Stimulated activated CD8-positive, alpha-beta memory T cell treated with anti-CD3 and anti-CD28 coated beads, Interleukin-4, amount 100 ng/mL, for 4 hours (primary cell): Measurements from ENCODE around the gene S100A13.
"Not testable (repeated sequence)": the region's sequence is repeated elsewhere in the genome, so short reads cannot be mapped to it uniquely, and the experiment has no call there.

Experiments
- DNase-seq, 2 donors: peaks; one replicate each; pipeline ENCODE4 v3.0.0-alpha.2; 2020; ENCODE audit warnings: low read depth in 2 of 2, low spot score in 1 of 2

Gene S100A13

DNA sequence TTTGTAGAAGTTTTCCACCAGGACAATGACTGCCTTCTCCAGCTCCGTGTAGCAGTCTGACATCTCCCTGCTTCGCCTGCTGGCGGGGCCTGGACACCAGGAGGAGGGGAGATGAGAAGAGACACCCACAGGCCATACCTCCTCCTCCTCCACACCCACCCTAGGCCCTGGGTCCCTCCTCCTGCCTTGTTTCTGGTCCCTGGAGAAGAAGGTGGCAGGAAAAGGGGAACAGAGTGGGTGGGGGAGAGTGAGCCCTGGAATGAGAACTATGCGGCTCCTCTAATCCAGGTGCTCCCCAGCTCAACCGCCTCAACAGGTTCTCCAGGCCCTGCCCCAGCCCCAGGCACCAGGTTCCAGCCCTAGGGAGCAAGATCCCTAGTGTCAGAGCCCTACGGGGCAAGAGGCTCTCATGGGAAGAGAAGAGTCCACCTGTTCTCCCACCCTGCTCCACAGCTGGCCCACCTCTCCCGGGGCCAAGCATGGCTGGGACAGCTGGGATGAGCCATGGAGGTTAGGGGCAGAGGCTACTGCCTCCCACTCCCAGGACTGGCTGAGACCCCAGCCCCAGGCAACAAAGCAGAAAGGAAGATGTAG is 19.1 kb downstream of the S100A13 start:
- DNase-seq, result no peak

DNA sequence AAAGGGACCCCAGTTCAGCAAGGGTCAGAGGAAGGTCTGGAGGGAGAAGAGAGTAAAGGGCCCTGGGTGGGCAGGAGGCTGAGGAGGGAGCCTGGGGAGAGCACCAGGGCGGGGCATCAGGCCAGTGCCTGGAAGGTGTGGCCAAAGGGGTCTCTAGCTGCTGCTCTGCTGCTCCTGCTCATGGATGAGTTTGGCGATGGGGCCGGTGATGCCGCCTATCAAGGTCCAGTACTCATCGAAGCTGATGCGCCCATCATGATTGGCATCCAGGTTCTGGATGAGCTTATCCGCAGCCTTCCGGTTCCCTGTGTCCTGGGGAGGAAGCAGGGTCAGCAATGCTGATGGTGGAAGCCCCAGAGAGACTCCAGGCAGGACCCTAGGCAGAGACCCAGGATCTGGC is 19.9 kb downstream of the S100A13 start:
- DNase-seq, result no peak

DNA sequence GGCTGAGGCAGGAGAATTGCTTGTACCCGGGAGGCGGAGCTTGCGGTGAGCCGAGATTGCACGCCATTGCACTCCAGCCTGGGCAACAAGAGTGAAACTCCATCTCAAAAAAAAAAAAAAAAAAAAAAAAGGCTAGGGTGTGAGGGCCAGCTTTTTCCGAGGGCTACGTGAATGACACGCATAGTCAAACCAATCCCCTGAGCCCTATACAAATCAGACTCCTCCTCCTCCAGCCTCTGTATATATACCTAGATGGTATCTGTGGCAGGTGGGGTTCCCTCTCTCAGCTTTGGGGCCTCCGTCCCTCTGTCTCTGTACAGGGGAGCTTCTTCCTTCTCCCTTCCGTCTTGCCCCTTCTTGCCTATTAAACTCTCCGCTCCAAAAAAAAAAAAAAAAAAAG is 21.1 kb downstream of the S100A13 start:
- no peak for DNase-seq

DNA sequence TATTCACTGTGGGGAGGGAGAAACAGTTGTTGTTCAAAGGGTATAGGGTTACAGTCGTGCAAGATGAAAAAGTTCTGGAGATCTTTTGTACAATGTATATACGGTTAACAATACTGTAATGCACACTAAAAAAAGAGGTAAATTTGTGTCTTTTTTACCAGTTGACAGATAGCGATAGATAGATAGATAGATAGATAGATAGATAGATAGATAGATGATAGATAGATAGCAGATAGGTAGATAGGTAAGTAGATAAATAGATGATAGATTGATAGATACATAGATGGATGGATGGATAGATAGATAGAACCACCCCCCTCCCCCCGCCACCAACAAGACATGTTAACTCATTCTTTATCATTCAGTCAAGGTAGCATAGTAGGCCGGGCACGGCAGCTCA is 24.6 kb downstream of the S100A13 start:
- no peak for DNase-seq

DNA sequence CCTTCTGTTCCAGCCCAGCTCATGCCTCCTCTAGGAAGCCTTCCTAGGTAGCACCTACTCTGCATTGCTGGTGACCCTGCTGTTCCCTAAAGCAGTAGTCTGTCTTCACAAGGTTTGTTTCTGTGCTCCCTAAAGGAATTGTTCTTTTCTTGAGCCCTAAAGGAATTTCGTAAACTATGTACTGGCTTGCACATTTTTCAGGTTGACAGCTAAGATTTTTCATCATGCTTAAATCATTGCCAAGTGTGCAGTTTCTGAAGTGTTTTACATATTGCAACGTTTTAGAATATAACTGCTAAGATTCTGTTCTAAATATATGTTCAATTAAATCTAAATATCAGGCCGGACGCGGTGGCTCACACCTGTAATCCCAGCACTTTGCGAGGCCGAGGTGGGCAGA is 27.5 kb downstream of the S100A13 start:
- no peak for DNase-seq

DNA sequence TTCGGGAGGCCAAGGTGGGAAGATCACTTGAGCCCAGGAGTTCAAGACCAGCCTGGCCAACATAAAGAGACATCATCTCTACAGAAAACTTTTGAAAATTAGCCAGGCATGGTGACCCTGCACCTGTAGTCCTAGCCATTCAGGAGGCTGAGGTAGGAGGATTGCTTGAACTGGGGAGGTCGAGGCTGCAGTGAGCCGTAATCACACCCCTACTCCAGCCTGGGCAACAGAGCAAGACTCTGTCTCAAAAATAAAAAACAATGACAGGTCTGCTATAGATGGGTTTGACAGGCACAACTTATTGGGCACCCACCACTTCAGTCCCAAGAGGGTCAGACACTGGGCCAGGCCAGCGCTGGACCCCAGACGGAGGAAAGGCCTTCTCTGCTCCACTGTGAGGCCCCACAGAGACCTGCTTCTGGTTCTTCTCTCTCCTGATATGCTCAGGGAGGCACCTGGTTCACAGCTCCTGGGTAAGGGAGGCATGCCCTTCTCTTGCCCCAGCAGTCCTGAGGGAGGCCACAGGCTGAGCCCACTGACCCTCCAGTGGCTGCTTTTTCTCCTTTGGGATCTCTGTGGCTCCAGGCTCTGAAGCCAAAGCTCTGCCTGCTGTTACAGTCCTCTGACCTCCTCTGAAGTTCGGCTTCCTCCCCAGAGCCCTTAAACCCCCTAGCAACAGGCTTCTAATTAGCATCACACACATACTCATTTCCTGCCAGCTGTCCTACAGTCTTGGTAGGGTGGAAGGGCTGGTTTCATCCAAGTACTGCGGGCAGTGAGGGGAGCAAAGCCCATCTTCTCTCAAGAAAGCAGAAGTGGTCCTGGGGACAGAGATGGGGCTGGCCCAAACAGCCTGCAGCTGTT is 28.8 kb downstream of the S100A13 start:
- no peak for DNase-seq

DNA sequence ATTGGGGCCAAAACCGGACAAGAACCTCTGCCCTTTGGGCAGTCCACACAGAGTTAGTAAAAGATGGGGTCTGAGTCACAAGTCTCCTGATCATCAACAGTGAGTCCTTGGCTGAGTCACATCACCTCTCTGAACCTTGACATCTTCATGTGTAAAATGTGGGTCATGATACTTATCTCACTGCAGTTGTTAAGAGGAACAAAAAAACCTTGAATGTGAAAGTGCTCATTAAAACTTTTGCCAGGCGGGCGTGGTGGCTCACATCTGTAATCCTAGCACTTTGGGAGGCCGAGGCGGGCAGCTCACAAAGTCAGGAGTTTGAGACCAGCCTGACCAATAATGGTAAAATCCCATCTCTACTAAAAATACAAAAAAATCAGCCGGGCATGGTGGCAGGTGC is 30.1 kb downstream of the S100A13 start:
- no peak for DNase-seq

DNA sequence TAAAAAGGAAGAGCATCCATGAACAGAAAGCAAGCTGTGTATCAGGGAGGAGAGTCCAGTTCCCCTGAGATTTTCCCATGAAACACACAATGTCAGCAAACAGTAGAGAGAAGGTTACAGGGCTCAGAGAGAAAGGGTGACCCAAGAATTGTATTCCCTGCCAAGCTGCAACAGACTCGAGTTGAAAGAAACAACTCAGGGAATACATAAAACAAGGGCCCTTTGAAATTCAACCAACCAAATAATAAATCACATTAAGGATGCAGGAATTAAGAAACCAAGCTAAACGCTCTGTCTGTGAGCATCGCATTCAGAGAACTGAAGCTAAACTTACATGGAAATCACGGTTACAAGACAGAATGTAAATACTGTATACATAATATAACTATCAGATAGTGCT is 34.6 kb downstream of the S100A13 start:
- DNase-seq, result no peak

DNA sequence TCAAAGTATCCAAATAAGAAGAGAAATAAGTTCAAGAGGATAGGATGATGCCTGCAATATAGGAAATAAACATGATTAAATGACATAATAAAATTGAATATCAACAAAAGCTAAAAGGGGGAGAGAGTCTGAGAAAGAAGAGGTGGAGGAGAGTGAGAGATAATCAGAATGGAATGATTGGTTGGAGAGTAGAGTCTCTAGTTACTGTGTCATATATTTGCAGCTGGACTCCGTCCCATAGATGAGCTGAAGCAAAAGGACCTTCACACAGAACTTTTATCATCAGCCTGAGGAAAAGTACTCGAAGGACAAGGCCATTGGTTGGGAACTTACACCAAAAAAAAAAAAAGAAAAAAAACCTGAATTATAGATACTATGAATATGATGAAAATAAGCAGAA is 38.8 kb downstream of the S100A13 start:
- DNase-seq, result no peak

DNA sequence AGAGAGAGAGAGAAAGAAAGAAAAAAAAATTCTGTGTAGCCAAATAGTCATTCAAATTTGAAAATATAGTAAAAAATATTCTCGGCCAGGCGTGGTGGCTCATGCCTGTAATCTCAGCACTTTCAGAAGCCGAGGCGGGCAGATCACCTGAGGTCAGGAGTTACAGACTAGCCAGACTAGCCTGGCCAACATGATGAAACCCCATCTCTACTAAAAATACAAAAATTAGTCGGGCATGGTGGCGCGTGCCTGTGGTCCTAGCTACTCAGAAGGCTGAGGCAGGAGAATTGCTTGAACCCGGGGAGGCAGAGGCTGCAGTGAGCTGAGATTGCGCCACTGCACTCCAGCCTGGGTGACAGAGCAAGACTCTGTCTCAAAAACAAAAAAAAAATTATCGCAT is 39.3 kb downstream of the S100A13 start:
- DNase-seq, result not testable (repeated sequence)

DNA sequence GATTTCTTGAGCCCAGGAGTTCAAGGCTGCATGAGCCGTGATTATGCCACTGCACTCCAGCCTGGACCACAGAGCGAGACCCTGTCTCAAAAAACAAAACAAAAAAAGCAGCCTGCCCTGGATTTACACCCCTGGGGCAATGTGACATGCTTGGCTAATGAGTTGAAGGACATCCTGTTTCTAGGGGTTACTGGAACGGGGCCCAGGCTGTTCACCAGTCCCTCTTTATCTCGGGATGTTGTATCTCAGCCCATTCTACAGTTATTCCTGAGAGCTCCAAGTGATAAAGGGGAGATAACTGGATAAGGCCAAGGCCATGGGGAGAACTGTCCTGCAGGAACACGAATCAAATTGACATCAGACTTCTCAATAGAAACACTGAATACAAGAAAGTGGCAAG is 40.0 kb downstream of the S100A13 start:
- no peak for DNase-seq

DNA sequence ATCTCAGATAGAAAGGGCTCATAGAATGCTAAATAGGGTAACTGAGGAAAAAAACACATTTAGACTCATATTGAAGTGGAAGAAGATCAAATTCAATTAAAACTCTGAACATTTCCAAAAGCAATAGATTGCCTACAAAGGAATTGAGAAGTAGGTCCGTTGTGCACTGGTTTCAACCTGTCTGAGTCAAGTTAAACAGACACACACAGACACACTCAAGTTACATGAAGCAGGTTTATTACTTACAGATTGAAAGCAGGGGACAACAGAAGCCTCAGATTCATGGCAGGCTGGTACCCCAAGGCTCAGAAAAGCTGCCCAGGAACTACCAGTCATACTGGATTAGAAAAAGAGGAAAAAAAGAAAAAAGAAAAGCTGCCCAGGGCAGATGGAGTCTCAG is 41.0 kb downstream of the S100A13 start:
- DNase-seq, result no peak

DNA sequence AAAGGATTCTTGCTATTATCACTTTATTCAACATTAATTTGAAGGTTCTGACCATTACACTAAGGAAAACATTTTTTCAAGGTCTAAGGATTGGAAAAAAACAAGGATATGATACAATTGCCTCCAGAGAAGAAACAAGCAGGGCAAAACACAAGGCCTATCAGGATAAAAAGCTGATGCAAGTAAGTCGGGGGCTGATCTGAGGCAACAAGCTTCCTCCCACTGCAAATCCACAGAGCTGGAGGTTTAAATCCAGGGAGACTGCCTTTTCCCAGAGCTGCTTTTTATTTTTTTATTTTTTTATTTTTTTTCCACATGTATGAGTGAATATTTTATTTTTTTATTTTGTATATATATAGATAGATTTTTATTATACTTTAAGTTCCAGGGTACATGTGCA is 42.3 kb downstream of the S100A13 start:
- DNase-seq, result no peak

DNA sequence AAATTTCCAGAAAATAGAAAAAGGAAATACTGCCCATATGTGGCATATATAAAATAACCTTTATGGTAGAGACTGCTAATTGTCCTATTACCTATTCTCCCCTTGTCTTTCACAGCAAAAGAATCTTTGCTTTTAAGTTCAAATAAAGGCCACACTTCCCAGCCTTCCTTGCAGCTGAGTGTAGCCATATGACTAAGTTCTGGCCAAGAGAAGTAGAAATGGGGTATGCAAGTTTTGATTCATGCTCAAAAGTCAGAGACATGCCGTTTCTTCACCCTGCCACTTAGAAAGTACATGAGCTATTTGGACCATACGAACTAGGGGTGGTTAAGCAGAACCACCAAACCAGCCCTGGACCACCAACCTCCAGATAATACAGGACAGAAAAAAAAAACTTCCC is 43.3 kb downstream of the S100A13 start:
- no peak for DNase-seq

DNA sequence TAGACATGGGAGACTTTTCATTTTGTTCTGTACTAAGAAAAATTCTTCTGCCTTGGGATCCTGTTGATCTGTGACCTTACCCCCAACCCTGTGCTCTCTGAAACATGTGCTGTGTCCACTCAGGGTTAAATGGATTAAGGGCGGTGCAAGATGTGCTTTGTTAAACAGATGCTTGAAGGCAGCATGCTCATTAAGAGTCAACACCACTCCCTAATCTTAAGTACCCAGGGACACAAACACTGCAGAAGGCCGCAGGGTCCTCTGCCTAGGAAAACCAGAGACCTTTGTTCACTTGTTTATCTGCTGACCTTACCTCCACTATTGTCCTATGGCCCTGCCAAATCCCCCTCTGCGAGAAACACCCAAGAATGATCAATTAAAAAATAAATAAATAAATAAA is 43.8 kb downstream of the S100A13 start:
- not testable (repeated sequence) for DNase-seq

DNA sequence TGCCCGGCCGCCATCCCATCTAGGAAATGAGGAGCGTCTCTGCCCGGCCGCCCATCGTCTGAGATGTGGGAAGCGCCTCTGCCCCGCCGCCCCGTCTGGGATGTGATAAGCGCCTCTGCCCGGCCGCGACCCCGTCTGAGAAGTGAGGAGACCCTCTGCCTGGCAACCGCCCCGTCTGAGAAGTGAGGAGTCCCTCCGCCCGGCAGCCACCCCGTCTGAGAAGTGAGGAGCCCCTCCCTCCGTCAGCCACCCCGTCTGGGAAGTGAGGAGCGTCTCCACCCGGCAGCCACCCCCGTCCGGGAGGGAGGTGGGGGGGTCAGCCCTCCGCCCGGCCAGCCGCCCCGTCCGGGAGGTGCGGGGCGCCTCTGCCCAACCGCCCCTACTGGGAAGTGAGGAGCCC is 44.5 kb downstream of the S100A13 start:
- DNase-seq, result not testable (repeated sequence)

DNA sequence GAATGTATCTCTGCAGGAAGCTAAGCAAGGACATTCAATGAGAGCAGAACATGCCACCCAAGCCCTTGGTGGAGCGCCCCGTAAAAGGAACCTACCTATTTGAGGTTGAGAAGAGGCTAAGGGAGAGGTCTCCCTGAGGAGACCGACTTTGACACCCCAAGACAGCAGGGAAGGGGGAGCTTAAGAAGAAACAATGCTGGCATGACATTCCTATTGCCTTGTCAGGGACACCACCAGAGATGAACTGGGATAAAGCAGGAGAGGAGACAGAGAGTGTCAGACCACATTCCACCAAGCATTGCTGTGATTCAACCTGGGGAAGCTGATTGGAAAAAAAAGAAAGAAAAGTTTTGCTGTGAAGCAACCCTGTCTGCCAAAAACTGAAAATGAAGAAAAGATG is 48.4 kb downstream of the S100A13 start:
- DNase-seq, result no peak

DNA sequence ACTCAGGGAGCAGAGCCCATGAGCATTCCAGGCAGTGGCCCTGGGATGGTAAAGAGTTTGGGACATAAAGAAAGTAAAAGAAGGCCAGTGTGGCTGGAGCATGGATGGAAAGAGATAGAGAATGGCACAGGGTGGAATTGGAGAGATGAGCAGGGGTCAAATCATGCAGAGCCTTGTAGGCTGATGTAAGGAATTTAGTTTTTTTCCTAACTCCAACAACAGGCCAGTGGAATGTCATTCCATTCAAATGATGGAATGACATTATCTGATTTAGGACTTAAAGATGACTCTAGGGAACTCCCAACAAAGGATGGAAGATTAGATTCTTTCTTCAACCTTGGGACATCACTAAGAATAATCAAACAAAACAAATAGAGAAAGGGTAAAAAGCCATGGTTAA is 48.8 kb downstream of the S100A13 start:
- no peak for DNase-seq

DNA sequence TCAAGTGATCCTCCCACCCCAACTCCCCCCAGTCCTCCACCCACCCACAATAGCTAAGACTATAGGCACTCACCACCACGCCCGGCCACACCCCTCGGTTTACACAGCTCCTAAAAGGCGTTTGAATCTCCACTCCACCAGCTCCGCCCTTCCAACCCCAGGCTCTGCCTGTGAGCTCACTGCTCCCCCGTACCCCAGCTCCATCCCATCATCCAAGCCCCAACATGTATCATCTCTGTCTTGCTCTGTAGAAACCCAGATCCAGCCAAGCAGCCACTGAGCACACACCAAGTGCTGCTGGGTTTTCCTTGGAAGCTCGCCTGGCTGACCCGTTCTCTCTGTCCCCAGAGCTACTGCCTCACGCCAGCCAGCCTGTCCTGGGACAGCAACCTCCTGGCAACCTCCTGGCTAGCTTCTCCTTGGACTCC is 49.7 kb downstream of the S100A13 start:
- no peak for DNase-seq

DNA sequence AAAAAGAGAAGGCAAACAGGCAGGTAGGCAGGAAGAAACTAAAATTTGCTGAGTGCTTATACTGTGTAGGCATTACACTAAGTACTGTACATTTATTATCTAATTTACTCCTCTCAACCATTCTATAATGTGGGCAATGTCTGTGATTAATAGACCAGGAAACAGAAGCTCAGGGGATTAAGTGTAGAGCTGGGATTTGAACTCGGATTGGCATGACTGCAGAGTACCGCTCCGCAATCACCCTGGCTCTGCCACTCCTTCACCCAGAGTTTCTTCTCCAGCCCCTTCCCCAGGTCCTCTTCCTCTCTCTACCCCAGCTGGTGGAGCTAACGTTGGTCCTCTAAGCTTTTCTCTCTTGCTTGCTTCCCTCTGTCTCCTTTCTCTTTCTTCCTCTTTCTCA is 50.2 kb downstream of the S100A13 start:
- DNase-seq, result no peak

DNA sequence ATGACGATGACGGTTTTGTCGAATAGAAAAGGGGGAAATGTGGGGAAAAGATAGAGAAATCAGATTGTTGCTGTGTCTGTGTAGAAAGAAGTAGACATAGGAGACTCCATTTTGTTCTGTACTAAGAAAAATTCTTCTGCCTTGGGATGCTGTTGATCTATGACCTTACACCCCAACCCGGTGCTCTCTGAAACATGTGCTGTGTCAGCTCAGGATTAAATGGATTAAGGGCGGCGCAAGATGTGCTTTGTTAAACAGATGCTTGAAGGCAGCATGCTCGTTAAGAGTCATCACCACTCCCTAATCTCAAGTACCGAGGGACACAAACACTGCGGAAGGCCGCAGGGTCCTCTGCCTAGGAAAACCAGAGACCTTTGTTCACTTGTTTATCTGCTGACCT is 51.8 kb downstream of the S100A13 start:
- not testable (repeated sequence) for DNase-seq

DNA sequence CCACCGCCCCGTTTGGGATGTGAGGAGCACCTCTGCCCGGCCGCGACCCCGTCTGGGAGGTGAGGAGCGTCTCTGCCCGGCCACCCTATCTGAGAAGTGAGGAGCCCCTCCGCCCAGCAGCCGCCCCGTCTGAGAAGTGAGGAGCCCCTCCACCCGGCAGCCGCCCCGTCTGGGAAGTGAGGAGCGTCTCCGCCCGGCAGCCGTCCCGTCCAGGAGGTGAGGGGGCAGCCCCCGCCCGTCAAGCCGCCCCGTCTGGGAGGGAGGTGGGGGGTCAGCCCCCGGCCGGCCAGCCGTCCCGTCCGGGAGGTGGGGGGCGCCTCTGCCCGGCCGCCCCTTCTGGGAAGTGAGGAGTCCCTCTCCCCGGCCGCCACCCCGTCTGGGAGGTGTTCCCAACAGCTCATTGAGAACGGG is 52.2 kb downstream of the S100A13 start:
- DNase-seq, result not testable (repeated sequence)

DNA sequence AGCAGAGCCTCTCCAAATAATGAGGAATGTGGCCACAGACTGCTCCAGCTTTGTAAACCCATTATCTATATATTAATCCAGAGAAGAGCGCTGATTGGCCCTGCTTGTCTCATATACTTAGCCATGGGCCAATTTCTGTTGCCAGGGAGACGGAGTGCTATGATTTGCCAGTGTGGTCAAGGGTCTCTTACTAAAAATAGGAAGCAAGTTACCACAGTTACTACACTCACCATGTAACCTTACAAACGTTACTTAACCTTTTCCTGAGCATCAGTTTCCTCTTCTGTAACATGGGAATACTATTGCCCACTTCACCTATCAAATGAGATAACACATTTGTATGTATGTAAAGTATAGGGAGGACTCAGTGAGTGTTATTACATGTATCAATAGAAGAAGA is 54.0 kb downstream of the S100A13 start:
- no peak for DNase-seq
